ENCODE measurements around the gene GALNT17.

GRCh38 chr7:71184136-71184535 lies 52.2 kb downstream of the GALNT17 start:
- no peak for TF ChIP-seq POLR2A (IDR thresholded peaks at IDR 0.05; ENCODE audit: low read depth, low read length)
- no peak for TF ChIP-seq POLR2AphosphoS5 (IDR thresholded peaks at IDR 0.05; ENCODE audit: low read depth, low read length)
- TF ChIP-seq TAF1 (IDR thresholded peaks at IDR 0.05; ENCODE audit: borderline replicate concordance, low read depth, low read length) = no peak

Measured in GM12892 (cell line).